Epithelial cell of proximal tubule (primary cell): ENCODE data around the gene MOSMO. TPM values are rescaled to one million over a fixed set of nuclear protein-coding genes. Genes with fewer than 3 reads are reported as not detected.

Experiments used
- DNase-seq: peaks from one replicate; pipeline ENCODE4 v3.0.0-alpha.2; 2011; ENCODE audit warnings: low read depth
- H3K4me3 ChIP-seq: 2 replicates; pipeline ENCODE4 v1.5.1; 2011; ENCODE audit warnings: low read depth, mild to moderate bottlenecking, low read length
- CTCF ChIP-seq: conservative IDR thresholded peaks from 2 replicates; pipeline ENCODE4 v1.5.1; 2012; ENCODE audit warnings: low read depth, mild to moderate bottlenecking, low read length
- total RNA-seq: library from RNA; depleted of rRNA; stranded (reverse); fragments of >200 nt; gene quantifications from 2 replicates; pipeline ENCODE4 v1.2.3, GENCODE V29; 2015

The MOSMO gene
- total RNA-seq, 1 donor from 2014 or later: 2.4 TPM

- no peak for TF ChIP-seq CTCF
- no peak for DNase-seq
- no peak overlapping the region for H3K4me3 ChIP-seq
Measured at GRCh38 chr16:22086440-22086839, 78.5 kb downstream of the MOSMO start.

- no peak overlapping the region for H3K4me3 ChIP-seq
- DNase-seq: no peak
- no peak for TF ChIP-seq CTCF
Measured at GRCh38 chr16:22088642-22089041, 80.7 kb downstream of the MOSMO start.

GRCh38 chr16:22089910-22090309, 82.0 kb downstream of the MOSMO start:
- TF ChIP-seq CTCF: no peak

GRCh38 chr16:22091721-22092120, 83.8 kb downstream of the MOSMO start:
- no peak overlapping the region for H3K4me3 ChIP-seq
- no peak for DNase-seq
- no peak for TF ChIP-seq CTCF

More at GRCh38 chr16:22089910-22090309, 82.0 kb downstream of the MOSMO start:
- DNase-seq: no peak
- no peak overlapping the region for H3K4me3 ChIP-seq

- peak; percentile 38 for DNase-seq
- no peak for TF ChIP-seq CTCF
- no peak within 1 kb of the TSS for H3K4me3 ChIP-seq
Measured at GRCh38 chr16:22092143-22092933, 84.4 kb downstream of the MOSMO start, which contains the start of gene VWA3A. Gene VWA3A (plus strand): TSS chr16:22092541. CDS start chr16:22092638, 97 bp downstream.

- no peak overlapping the region for H3K4me3 ChIP-seq
- no peak for DNase-seq
- TF ChIP-seq CTCF: no peak
Measured at GRCh38 chr16:22093331-22093730, 85.4 kb downstream of the MOSMO start.

- TF ChIP-seq CTCF: no peak
- no peak for DNase-seq
- H3K4me3 ChIP-seq: no peak overlapping the region
Measured at GRCh38 chr16:22093996-22094395, 86.1 kb downstream of the MOSMO start.
